HepG2 (cell line): Measurements from ENCODE around the gene TMEM269. TPM values are rescaled to one million over a fixed set of nuclear protein-coding genes. Genes with fewer than 3 reads are reported as not detected.

Experiments
- EEA1 ChIP-seq: sonication (generic); formaldehyde crosslinking; IDR thresholded peaks from 2 replicates; pipeline ENCODE4 v1.5.1; 2020; ENCODE audit warnings: mild to moderate bottlenecking, missing genetic modification reagents, borderline replicate concordance
- ESRRA ChIP-seq: sonication (generic); formaldehyde crosslinking; IDR thresholded peaks from 2 replicates; pipeline ENCODE4 v1.5.1; 2020; ENCODE audit warnings: mild to moderate bottlenecking, low read depth, missing genetic modification reagents
- HNRNPH1 ChIP-seq: fragments of 200-400 bp; formaldehyde crosslinking; optimal IDR thresholded peaks from 2 replicates; pipeline ENCODE3; 2017; ENCODE audit warnings: mild to moderate bottlenecking, low read depth, low read length
- KDM5B ChIP-seq: sonication (generic); formaldehyde crosslinking; IDR thresholded peaks from 2 replicates; pipeline ENCODE4 v1.4.0; 2020; ENCODE audit warnings: missing genetic modification reagents, mild to moderate bottlenecking, borderline replicate concordance
- NFKBIZ ChIP-seq: IDR thresholded peaks from 2 replicates; pipeline ENCODE4 v1.6.1; 2018; ENCODE audit warnings: missing genetic modification reagents, missing compliant biosample characterization
- PAWR ChIP-seq: sonication (generic); formaldehyde crosslinking; IDR thresholded peaks from 2 replicates; pipeline ENCODE4 v1.4.0; 2020; ENCODE audit warnings: missing genetic modification reagents, mild to moderate bottlenecking, borderline replicate concordance
- SALL2 ChIP-seq: sonication (generic); formaldehyde crosslinking; IDR thresholded peaks from 2 replicates; pipeline ENCODE4 v1.8.1; 2023; ENCODE audit warnings: mild to moderate bottlenecking, missing genetic modification reagents, inconsistent platforms
- TARDBP ChIP-seq: sonication (generic); formaldehyde crosslinking; IDR thresholded peaks from 2 replicates; pipeline ENCODE4 v1.8.0; 2022; ENCODE audit warnings: mild to moderate bottlenecking, missing genetic modification reagents
- YEATS4 ChIP-seq: sonication (generic); formaldehyde crosslinking; IDR thresholded peaks from 2 replicates; pipeline ENCODE4 v1.4.0; 2020; ENCODE audit warnings: missing genetic modification reagents, borderline replicate concordance
- ZMYM4 ChIP-seq: sonication (generic); formaldehyde crosslinking; IDR thresholded peaks from 2 replicates; pipeline ENCODE4 v1.8.1; 2023; ENCODE audit warnings: mild to moderate bottlenecking, missing genetic modification reagents
- ZNF326 ChIP-seq: sonication (generic); formaldehyde crosslinking; IDR thresholded peaks from 2 replicates; pipeline ENCODE4 v1.4.0; 2020; ENCODE audit warnings: missing genetic modification reagents, borderline replicate concordance
- ZNF333 ChIP-seq: sonication (generic); formaldehyde crosslinking; IDR thresholded peaks from 2 replicates; pipeline ENCODE4 v1.4.0; 2020; ENCODE audit warnings: mild to moderate bottlenecking, missing genetic modification reagents, borderline replicate concordance
- ZNF468 ChIP-seq: sonication (generic); formaldehyde crosslinking; IDR thresholded peaks from 2 replicates; pipeline ENCODE4 v1.8.0; 2022; ENCODE audit warnings: mild to moderate bottlenecking, moderate library complexity, missing genetic modification reagents
- ZNF563 ChIP-seq: sonication (generic); formaldehyde crosslinking; IDR thresholded peaks from 2 replicates; pipeline ENCODE4 v1.8.0; 2022; ENCODE audit warnings: mild to moderate bottlenecking, moderate library complexity, missing genetic modification reagents
- ZNF598 ChIP-seq: sonication (generic); formaldehyde crosslinking; IDR thresholded peaks from 2 replicates; pipeline ENCODE4 v1.5.1; 2020; ENCODE audit warnings: mild to moderate bottlenecking, missing genetic modification reagents, borderline replicate concordance
- ZNF652 ChIP-seq: IDR thresholded peaks from 2 replicates; pipeline ENCODE4 v1.6.1; 2016; ENCODE audit warnings: low read depth, borderline replicate concordance
- ZNF776 ChIP-seq: sonication (generic); formaldehyde crosslinking; IDR thresholded peaks from 2 replicates; pipeline ENCODE4 v1.4.0; 2020; ENCODE audit warnings: mild to moderate bottlenecking, missing genetic modification reagents
- polyA plus RNA-seq, 8 experiments: library from polyadenylated mRNA; depleted of rRNA in 3 of 8; stranded (reverse) in 7 of 8; unstranded in 1 of 8; fragments of >200 nt; fragmentation: Illumina TruSeq in 4 of 8; extraction: Trizol in 4 of 8; gene quantifications; 2 replicates each; pipeline versions ENCODE4 v1.2.1 to v1.2.3, GENCODE V29; 2011 to 2016; ENCODE audit warnings: low read depth in 4 of 8, missing spikeins in 1 of 8, mixed read lengths in 1 of 8; ENCODE audit not compliant: insufficient read depth in 1 of 8
- total RNA-seq, 5 experiments: library from RNA; depleted of rRNA; stranded (reverse); fragments of >200 nt; fragmentation: Illumina TruSeq; extraction: Trizol; gene quantifications; 2 replicates each; pipeline ENCODE4 v1.2.3, GENCODE V29; 2016; ENCODE audit warnings: low read depth in 1 of 5
- TF ChIP-seq, protein P1 (sequence below): sonication (generic); formaldehyde crosslinking; IDR thresholded peaks from 2 replicates; pipeline ENCODE4 v1.4.0; 2020; ENCODE audit warnings: missing genetic modification reagents
- TF ChIP-seq, protein P2 (sequence below): sonication (generic); formaldehyde crosslinking; IDR thresholded peaks from 2 replicates; pipeline ENCODE4 v1.5.0; 2020; ENCODE audit warnings: missing genetic modification reagents
- TF ChIP-seq, protein P3 (sequence below): sonication (generic); formaldehyde crosslinking; IDR thresholded peaks from 2 replicates; pipeline ENCODE4 v1.9.0; 2021; ENCODE audit warnings: missing genetic modification reagents, borderline replicate concordance
- TF ChIP-seq, protein P4 (sequence below): sonication (generic); formaldehyde crosslinking; IDR thresholded peaks from 2 replicates; pipeline ENCODE4 v1.8.0; 2022; ENCODE audit warnings: missing genetic modification reagents, mild to moderate bottlenecking, borderline replicate concordance
- TF ChIP-seq, protein P5 (sequence below): sonication (generic); formaldehyde crosslinking; IDR thresholded peaks from 2 replicates; pipeline ENCODE4 v1.5.1; 2020; ENCODE audit warnings: missing genetic modification reagents, mild to moderate bottlenecking, borderline replicate concordance

The TMEM269 gene
- total and polyA plus RNA-seq, 2 of the 13 experiments (the other 11 are each of a cell fraction or from before 2014, with no cell fraction given) = 0.15 to 0.21 TPM

DNA sequence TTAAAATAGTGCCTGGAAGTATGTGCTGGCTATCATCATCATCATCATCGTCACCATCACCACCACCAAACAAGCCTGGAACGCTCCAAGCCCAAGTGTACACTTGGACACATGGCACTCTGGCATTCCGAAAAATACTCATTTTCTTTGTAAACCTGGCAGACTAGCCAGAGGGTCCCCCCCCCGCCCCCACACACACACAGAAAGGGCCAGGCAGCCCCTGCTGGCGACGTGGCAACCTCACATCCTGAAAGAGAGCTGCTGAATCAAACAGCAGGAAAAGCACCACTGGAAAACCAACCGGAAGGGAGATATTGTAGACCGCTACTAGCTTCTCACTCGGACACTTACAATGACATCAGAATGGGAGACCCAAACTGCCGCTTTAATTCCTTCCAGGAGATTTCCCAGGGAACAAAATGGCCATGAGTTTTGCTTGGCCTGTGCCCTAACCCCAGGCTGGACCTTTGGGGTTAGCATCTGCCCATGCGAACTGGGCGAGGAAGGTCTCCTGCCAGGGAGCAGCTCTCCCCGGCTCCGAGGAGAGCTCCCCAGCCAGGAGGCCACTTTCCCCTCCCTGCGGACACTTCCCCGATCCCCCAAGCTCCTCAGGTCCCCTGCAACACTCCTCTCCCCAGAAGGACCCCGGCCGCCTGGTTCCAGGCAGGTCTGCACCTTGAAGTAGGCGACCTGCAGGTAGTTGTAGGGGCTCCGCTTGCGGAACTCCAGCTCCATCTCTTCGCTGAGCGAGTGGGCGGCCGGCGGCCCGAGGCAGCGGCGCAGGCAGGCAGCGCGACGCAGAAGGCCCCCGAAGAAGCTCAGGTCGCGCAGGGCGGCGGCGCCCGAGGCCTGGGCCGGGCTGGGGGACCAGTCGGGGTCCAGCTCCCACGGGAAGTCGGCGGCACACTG lies 18.7 kb upstream of the TMEM269 start (continued):
- TF ChIP-seq, protein P1, sequence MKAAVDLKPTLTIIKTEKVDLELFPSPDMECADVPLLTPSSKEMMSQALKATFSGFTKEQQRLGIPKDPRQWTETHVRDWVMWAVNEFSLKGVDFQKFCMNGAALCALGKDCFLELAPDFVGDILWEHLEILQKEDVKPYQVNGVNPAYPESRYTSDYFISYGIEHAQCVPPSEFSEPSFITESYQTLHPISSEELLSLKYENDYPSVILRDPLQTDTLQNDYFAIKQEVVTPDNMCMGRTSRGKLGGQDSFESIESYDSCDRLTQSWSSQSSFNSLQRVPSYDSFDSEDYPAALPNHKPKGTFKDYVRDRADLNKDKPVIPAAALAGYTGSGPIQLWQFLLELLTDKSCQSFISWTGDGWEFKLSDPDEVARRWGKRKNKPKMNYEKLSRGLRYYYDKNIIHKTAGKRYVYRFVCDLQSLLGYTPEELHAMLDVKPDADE (CRISPR knock-in tag) = no peak
- TF ChIP-seq PAWR (CRISPR knock-in tag) (no peak), ZNF776 (no peak; the same call in 1 of the 2 replicates), ZNF333 (CRISPR knock-in tag) (peak; percentile 28; the same call in 1 of the 2 replicates), ZNF468 (CRISPR knock-in tag) (no peak), NFKBIZ (CRISPR knock-in tag) (no peak), ZNF326 (CRISPR knock-in tag) (no peak), ZMYM4 (peak; percentile 43; the same call in 1 of the 2 replicates), ZNF563 (CRISPR knock-in tag) (no peak), KDM5B (CRISPR knock-in tag) (0 out of 2 replicates have a peak, but pooled peaks have one; percentile 21), TARDBP (CRISPR knock-in tag) (no peak), ESRRA (CRISPR knock-in tag) (peak; percentile 26; the same call in 1 of the 2 replicates), ZNF598 (CRISPR knock-in tag) (no peak), YEATS4 (CRISPR knock-in tag) (no peak), HNRNPH1 (no peak), EEA1 (CRISPR knock-in tag) (no peak), ZNF652 (no peak), SALL2 (CRISPR knock-in tag) (no peak)
- TF ChIP-seq, protein P2, sequence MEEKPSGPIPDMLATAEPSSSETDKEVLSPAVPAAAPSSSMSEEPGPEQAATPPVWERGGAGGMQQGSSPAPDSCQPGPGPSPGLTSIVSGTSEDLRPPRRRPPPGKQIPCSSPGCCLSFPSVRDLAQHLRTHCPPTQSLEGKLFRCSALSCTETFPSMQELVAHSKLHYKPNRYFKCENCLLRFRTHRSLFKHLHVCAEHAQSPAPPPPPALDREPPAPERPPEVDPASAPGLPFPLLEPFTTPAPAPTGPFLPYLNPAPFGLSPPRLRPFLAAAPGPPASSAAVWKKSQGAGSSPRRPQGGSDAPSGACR (CRISPR knock-in tag) = no peak
- TF ChIP-seq, protein P3, sequence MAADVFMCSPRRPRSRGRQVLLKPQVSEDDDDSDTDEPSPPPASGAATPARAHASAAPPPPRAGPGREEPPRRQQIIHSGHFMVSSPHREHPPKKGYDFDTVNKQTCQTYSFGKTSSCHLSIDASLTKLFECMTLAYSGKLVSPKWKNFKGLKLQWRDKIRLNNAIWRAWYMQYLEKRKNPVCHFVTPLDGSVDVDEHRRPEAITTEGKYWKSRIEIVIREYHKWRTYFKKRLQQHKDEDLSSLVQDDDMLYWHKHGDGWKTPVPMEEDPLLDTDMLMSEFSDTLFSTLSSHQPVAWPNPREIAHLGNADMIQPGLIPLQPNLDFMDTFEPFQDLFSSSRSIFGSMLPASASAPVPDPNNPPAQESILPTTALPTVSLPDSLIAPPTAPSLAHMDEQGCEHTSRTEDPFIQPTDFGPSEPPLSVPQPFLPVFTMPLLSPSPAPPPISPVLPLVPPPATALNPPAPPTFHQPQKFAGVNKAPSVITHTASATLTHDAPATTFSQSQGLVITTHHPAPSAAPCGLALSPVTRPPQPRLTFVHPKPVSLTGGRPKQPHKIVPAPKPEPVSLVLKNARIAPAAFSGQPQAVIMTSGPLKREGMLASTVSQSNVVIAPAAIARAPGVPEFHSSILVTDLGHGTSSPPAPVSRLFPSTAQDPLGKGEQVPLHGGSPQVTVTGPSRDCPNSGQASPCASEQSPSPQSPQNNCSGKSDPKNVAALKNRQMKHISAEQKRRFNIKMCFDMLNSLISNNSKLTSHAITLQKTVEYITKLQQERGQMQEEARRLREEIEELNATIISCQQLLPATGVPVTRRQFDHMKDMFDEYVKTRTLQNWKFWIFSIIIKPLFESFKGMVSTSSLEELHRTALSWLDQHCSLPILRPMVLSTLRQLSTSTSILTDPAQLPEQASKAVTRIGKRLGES (CRISPR knock-in tag) = no peak
- TF ChIP-seq, protein P4, sequence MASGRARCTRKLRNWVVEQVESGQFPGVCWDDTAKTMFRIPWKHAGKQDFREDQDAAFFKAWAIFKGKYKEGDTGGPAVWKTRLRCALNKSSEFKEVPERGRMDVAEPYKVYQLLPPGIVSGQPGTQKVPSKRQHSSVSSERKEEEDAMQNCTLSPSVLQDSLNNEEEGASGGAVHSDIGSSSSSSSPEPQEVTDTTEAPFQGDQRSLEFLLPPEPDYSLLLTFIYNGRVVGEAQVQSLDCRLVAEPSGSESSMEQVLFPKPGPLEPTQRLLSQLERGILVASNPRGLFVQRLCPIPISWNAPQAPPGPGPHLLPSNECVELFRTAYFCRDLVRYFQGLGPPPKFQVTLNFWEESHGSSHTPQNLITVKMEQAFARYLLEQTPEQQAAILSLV = no peak
- TF ChIP-seq, protein P5, sequence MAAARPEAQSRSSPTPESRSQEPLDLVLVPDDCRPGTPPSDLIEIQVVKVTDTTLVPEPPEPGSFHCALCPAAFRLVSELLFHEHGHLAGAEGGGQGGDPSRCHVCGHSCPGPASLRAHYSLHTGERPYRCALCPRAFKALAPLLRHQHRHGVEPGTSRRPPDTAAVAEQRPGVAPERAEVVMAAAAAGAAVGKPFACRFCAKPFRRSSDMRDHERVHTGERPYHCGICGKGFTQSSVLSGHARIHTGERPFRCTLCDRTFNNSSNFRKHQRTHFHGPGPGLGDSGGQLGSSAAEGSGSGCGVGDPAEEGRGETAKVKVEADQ = no peak; the same call in 1 of the 2 replicates
